Central memory CD8-positive, alpha-beta T cell (primary cell): ENCODE results near the gene CCNG1.
"Not testable (repeated sequence)": the region's sequence is repeated elsewhere in the genome, so short reads cannot be mapped to it uniquely, and the experiment has no call there.

Experiments used
- ATAC-seq: fragments of 150-1000 bp; cut with Tn5 transposase; replicated peaks from 2 replicates; pipeline ENCODE4 v1.10.0; 2022; ENCODE audit warnings: mild to moderate bottlenecking, moderate FRiP score, moderate number of reproducible peaks; ENCODE audit not compliant: poor library complexity, severe bottlenecking; ENCODE audit errors: extremely low read depth
- DNase-seq, 2 donors: peaks; one replicate each; pipeline ENCODE4 v3.0.0; 2021; ENCODE audit warnings: low spot score in 2 of 2
- H3K27ac Mint-ChIP-seq: one replicate; pipeline ENCODE4 v1.8.0; 2022; ENCODE audit warnings: low read depth, mild to moderate bottlenecking, moderate library complexity, mixed read lengths
- H3K27me3 Mint-ChIP-seq: one replicate; pipeline ENCODE4 v1.8.0; 2022; ENCODE audit warnings: mixed read lengths
- H3K36me3 Mint-ChIP-seq: one replicate; pipeline ENCODE4 v1.8.0; 2022; ENCODE audit warnings: mild to moderate bottlenecking, moderate library complexity, mixed read lengths; ENCODE audit not compliant: insufficient read depth
- H3K4me1 Mint-ChIP-seq: one replicate; pipeline ENCODE4 v1.8.0; 2022; ENCODE audit warnings: mixed read lengths
- H3K4me3 Mint-ChIP-seq: one replicate; pipeline ENCODE4 v1.8.0; 2022; ENCODE audit warnings: mild to moderate bottlenecking, moderate library complexity, mixed read lengths
- H3K9me3 Mint-ChIP-seq: one replicate; pipeline ENCODE4 v1.8.0; 2022; ENCODE audit warnings: mixed read lengths

Gene CCNG1

GRCh38 chr5:163410505-163410904 lies 26.9 kb upstream of the CCNG1 start:
- no peak overlapping the region for H3K4me3 Mint-ChIP-seq
- no peak overlapping the region for H3K27ac Mint-ChIP-seq
- H3K4me1 Mint-ChIP-seq: no peaks in the 10 kb centered on the region
- no peak for ATAC-seq
- H3K9me3 Mint-ChIP-seq: no peaks in the 10 kb centered on the region
- no peaks in the 10 kb centered on the region for H3K36me3 Mint-ChIP-seq
- DNase-seq: no peak
- H3K27me3 Mint-ChIP-seq: peaks cover 35% of the 10 kb centered on the region

- not testable (repeated sequence) for H3K27ac Mint-ChIP-seq, H3K36me3 Mint-ChIP-seq, H3K9me3 Mint-ChIP-seq, DNase-seq, H3K4me1 Mint-ChIP-seq, H3K4me3 Mint-ChIP-seq, ATAC-seq
- H3K27me3 Mint-ChIP-seq: peaks cover 73% of the 10 kb centered on the region
Observed at GRCh38 chr5:163415673-163416072, 21.7 kb upstream of the CCNG1 start.

GRCh38 chr5:163424836-163425235 lies 12.6 kb upstream of the CCNG1 start:
- Mint-ChIP-seq H3K4me1 (peaks cover 6% of the 10 kb centered on the region), H3K9me3 (no peaks in the 10 kb centered on the region), H3K27ac (no peak overlapping the region), H3K27me3 (peaks cover 25% of the 10 kb centered on the region), H3K36me3 (no peaks in the 10 kb centered on the region), H3K4me3 (no peak overlapping the region)
- DNase-seq: no peak
- ATAC-seq: no peak

- not testable (repeated sequence) for H3K27ac Mint-ChIP-seq, H3K9me3 Mint-ChIP-seq, H3K4me3 Mint-ChIP-seq, H3K36me3 Mint-ChIP-seq, DNase-seq, ATAC-seq, H3K4me1 Mint-ChIP-seq
- peaks cover 23% of the 10 kb centered on the region for H3K27me3 Mint-ChIP-seq
Observed at GRCh38 chr5:163426128-163426527, 11.3 kb upstream of the CCNG1 start.

- ATAC-seq (no peak), DNase-seq (no peak)
- Mint-ChIP-seq H3K36me3 (peaks cover 2% of the 10 kb centered on the region), H3K27me3 (no peaks in the 10 kb centered on the region), H3K4me1 (peaks cover 11% of the 10 kb centered on the region), H3K27ac (no peak overlapping the region), H3K4me3 (no peak overlapping the region), H3K9me3 (no peaks in the 10 kb centered on the region)
Observed at GRCh38 chr5:163432544-163432943, 4.9 kb upstream of the CCNG1 start.

GRCh38 chr5:163433271-163433670 lies 4.1 kb upstream of the CCNG1 start:
- Mint-ChIP-seq H3K27me3 (no peaks in the 10 kb centered on the region), H3K9me3 (no peaks in the 10 kb centered on the region), H3K36me3 (peaks cover 4% of the 10 kb centered on the region), H3K4me1 (peaks cover 15% of the 10 kb centered on the region), H3K4me3 (no peak overlapping the region), H3K27ac (no peak overlapping the region)
- DNase-seq (no peak), ATAC-seq (no peak)

GRCh38 chr5:163434401-163434866 lies 3.0 kb upstream of the CCNG1 start:
- Mint-ChIP-seq H3K9me3 (no peaks in the 10 kb centered on the region), H3K27me3 (no peaks in the 10 kb centered on the region), H3K36me3 (peaks cover 4% of the 10 kb centered on the region), H3K27ac (no peak overlapping the region), H3K4me3 (no peak overlapping the region), H3K4me1 (peaks cover 27% of the 10 kb centered on the region)
- DNase-seq (no peak), ATAC-seq (no peak)

GRCh38 chr5:163436515-163436914 lies 880 bp upstream of the CCNG1 start:
- H3K36me3 Mint-ChIP-seq: peaks cover 12% of the 10 kb centered on the region
- H3K27ac Mint-ChIP-seq: peak overlapping the region; percentile 92
- peaks cover 38% of the 10 kb centered on the region for H3K4me1 Mint-ChIP-seq
- ATAC-seq: no peak
- no peaks in the 10 kb centered on the region for H3K9me3 Mint-ChIP-seq
- no peak for DNase-seq
- no peaks in the 10 kb centered on the region for H3K27me3 Mint-ChIP-seq
- peak overlapping the region; percentile 87 for H3K4me3 Mint-ChIP-seq

- Mint-ChIP-seq H3K4me3 (peak overlapping the region; percentile 87), H3K27me3 (no peaks in the 10 kb centered on the region), H3K27ac (peak overlapping the region; percentile 92), H3K4me1 (peaks cover 38% of the 10 kb centered on the region), H3K36me3 (peaks cover 12% of the 10 kb centered on the region), H3K9me3 (no peaks in the 10 kb centered on the region)
- no peak for DNase-seq
- ATAC-seq: no peak
Observed at GRCh38 chr5:163437011-163437308, 435 bp upstream of the CCNG1 start.

- no peak for ATAC-seq
- no peak for DNase-seq
- Mint-ChIP-seq H3K4me1 (peaks cover 38% of the 10 kb centered on the region), H3K4me3 (peak overlapping the region; percentile 87), H3K27ac (no peak overlapping the region), H3K27me3 (no peaks in the 10 kb centered on the region), H3K9me3 (no peaks in the 10 kb centered on the region), H3K36me3 (peaks cover 31% of the 10 kb centered on the region)
Observed at GRCh38 chr5:163439092-163439425, 1.7 kb downstream of the CCNG1 start.

- Mint-ChIP-seq H3K27me3 (no peaks in the 10 kb centered on the region), H3K36me3 (peaks cover 35% of the 10 kb centered on the region), H3K9me3 (no peaks in the 10 kb centered on the region), H3K27ac (no peak overlapping the region), H3K4me1 (peaks cover 38% of the 10 kb centered on the region), H3K4me3 (no peak overlapping the region)
- DNase-seq (no peak), ATAC-seq (no peak)
Observed at GRCh38 chr5:163440954-163441353, 3.6 kb downstream of the CCNG1 start.

- Mint-ChIP-seq H3K36me3 (peaks cover 52% of the 10 kb centered on the region), H3K4me3 (no peak overlapping the region), H3K4me1 (peaks cover 10% of the 10 kb centered on the region), H3K27ac (no peak overlapping the region), H3K27me3 (no peaks in the 10 kb centered on the region), H3K9me3 (no peaks in the 10 kb centered on the region)
- no peak for ATAC-seq
- DNase-seq: no peak
Observed at GRCh38 chr5:163444526-163444925, 7.1 kb downstream of the CCNG1 start.

- Mint-ChIP-seq H3K4me1 (peaks cover 2% of the 10 kb centered on the region), H3K4me3 (no peak overlapping the region), H3K9me3 (no peaks in the 10 kb centered on the region), H3K27ac (no peak overlapping the region), H3K36me3 (peaks cover 54% of the 10 kb centered on the region), H3K27me3 (no peaks in the 10 kb centered on the region)
- ATAC-seq (no peak), DNase-seq (no peak)
Observed at GRCh38 chr5:163445345-163445744, 8.0 kb downstream of the CCNG1 start.

- H3K36me3 Mint-ChIP-seq: peaks cover 50% of the 10 kb centered on the region
Observed at GRCh38 chr5:163447191-163447590, 9.8 kb downstream of the CCNG1 start.

More at GRCh38 chr5:163447191-163447590, 9.8 kb downstream of the CCNG1 start:
- Mint-ChIP-seq H3K4me1 (no peaks in the 10 kb centered on the region), H3K4me3 (no peak overlapping the region), H3K27ac (no peak overlapping the region), H3K9me3 (no peaks in the 10 kb centered on the region), H3K27me3 (no peaks in the 10 kb centered on the region)
- no peak for DNase-seq
- no peak for ATAC-seq
